Activated naive CD4-positive, alpha-beta T cell treated with anti-CD3 and anti-CD28 coated beads for 36 hours (primary cell): ENCODE measurements around the gene CSAG1. TPM values are rescaled to one million over a fixed set of nuclear protein-coding genes. Genes with fewer than 3 reads are reported as not detected.

Experiments used
- total RNA-seq, 2 experiments: library from RNA; stranded (reverse); gene quantifications; one replicate each; pipeline ENCODE4 v1.2.3, GENCODE V29; 2021

CSAG1 gene
- total RNA-seq, 2 experiments from 2014 or later = not detected

Other genes starting within 250 kb of the CSAG1 start
- gene GABRQ, start 95.8 kb downstream of the CSAG1 start, total RNA-seq = under 1 TPM in 1 of 2 experiments, not detected in 1; 0.05 TPM
- gene MAGEA3, start 34.9 kb downstream of the CSAG1 start, total RNA-seq = not detected
- gene CSAG2, start 24.4 kb downstream of the CSAG1 start, total RNA-seq = under 1 TPM; 0.26 to 0.30 TPM
- gene MAGEA2B, start 19.1 kb downstream of the CSAG1 start, total RNA-seq = not detected
- gene MAGEA12, start within 50 bp of the CSAG1 start, total RNA-seq = not detected
- gene MAGEA2, start 20.1 kb upstream of the CSAG1 start, total RNA-seq = not detected
- under 1 TPM; 0.26 to 0.74 TPM for gene CSAG3, start 25.5 kb upstream of the CSAG1 start, total RNA-seq
- not detected for gene MAGEA6, start 36.0 kb upstream of the CSAG1 start, total RNA-seq
- gene CETN2, start 97.0 kb upstream of the CSAG1 start, total RNA-seq = 10 to 100 TPM; 10.1 to 11.9 TPM
- 10 to 100 TPM; 13.3 to 16.2 TPM for gene NSDHL, start 97.3 kb upstream of the CSAG1 start, total RNA-seq
- 1 to 10 TPM; 1.9 to 2.3 TPM for gene ZNF185, start 164.3 kb upstream of the CSAG1 start, total RNA-seq